Measurements from ENCODE around the gene ITGB7. TPM values are rescaled to one million over a fixed set of nuclear protein-coding genes. Genes with fewer than 3 reads are reported as not detected.
"Not testable (repeated sequence)": the region's sequence is repeated elsewhere in the genome, so short reads cannot be mapped to it uniquely, and the experiment has no call there.

The ITGB7 gene
- total and polyA plus RNA-seq, 12 donors, result 0.55 to 8.4 (median 1.1) TPM

DNA sequence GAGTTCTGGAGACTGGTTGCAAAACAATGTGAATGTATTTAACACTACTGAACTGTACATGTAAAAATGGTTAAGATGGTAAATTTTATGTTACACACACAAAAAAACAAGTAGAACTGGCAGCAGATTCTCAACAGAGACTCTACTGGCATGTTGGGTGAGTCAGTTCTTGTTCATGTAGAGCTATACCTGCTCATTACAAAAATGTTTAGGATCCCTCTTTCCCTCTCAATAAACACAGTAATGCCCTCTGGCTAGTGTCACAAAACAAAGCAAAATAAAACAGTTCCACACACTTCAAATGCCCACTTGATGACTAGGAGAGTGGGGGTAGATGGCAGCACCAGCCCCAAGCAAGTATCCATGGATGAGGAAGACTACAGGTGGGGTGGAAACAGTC lies 40.2 kb downstream of the ITGB7 start:
- DNase-seq (no peak), ATAC-seq (no peak)
- intact Hi-C loops (cut with DNase I), result no loop called here
- no peak overlapping the region for H3K4me3 ChIP-seq
- no peaks in the 10 kb centered on the region for H3K27me3 ChIP-seq
- no peaks in the 10 kb centered on the region for H3K9me3 ChIP-seq
- no peaks in the 10 kb centered on the region for H3K4me1 ChIP-seq
- H3K27ac ChIP-seq, result no peak overlapping the region
- no peak for TF ChIP-seq CTCF (IDR thresholded peaks at IDR 0.05)
- peaks cover 0 to 62% (median 9%) of the 10 kb centered on the region in 9 donors for H3K36me3 ChIP-seq

- ATAC-seq, DNase-seq, H3K4me3 ChIP-seq, H3K27me3 ChIP-seq, H3K9me3 ChIP-seq, H3K4me1 ChIP-seq, H3K27ac ChIP-seq: not testable (repeated sequence)
- H3K36me3 ChIP-seq, result peaks cover 0 to 49% (median 0%) of the 10 kb centered on the region in 9 donors
- intact Hi-C loops (cut with DNase I), result loop anchor here in 1 of 10 donors (5.0 kb wide), 1 partner anchor 34 kb away; no protein-coding TSS in a partner anchor
- WGBS, 2 donors, result 95 to 100% methylated on average over 2 of the region's 2 CpGs
Observed at GRCh38 chr12:53163008-53163407, 44.0 kb downstream of the ITGB7 start.

DNA sequence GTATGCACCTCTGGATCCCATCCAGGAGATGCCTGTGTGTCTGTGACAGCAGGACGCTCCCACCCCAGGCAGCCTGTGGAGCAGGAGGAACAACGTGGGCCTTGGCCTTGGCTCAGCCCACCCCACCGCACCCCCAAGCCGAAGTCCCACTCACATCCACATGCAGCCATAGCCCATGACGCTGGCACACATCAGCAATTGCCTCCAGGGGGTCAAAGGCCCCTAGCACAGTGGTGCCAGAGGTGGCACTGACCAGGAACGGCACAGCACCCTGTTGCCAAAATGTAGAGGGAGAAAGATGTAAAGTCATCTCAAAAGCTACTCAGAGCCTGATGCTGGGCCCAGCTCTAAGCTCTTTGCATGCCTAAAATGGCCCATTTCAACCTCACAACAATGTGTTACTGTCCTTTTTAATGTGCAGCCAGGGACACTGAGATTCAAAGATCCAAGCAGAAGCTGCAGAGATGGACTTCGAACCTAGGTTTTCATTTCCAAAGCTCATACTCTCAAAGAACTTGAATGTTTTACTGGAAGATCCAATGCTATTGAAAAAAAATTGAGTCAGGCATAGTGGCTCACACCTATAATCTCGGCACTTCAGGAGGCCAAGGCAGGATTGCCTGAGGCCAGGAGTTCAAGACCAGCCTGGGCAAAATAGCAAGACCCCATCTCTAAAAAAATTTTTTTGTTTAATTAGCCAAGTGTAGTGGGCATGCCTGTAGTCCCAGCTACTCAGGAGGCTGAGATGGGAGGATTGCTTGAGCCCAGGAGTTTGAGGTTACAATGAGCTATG lies 45.7 kb downstream of the ITGB7 start:
- intact Hi-C loops (cut with DNase I), result loop anchor here in 1 of 10 donors (5.0 kb wide), 1 partner anchor 36 kb away; no protein-coding TSS in a partner anchor
- Histone ChIP-seq H3K9me3 (no peaks in the 10 kb centered on the region), H3K27me3 (no peaks in the 10 kb centered on the region), H3K4me3 (no peak overlapping the region), H3K36me3 (peaks cover 0 to 43% (median 0%) of the 10 kb centered on the region in 9 donors), H3K4me1 (peaks cover 0 to 7% (median 0%) of the 10 kb centered on the region in 9 donors), H3K27ac (no peak overlapping the region)
- no peak for DNase-seq
- ATAC-seq, result no peak
- 92 to 94% methylated on average over 8 of the region's 8 CpGs for WGBS, 2 donors
- TF ChIP-seq CTCF (IDR thresholded peaks at IDR 0.05), result no peak

DNA sequence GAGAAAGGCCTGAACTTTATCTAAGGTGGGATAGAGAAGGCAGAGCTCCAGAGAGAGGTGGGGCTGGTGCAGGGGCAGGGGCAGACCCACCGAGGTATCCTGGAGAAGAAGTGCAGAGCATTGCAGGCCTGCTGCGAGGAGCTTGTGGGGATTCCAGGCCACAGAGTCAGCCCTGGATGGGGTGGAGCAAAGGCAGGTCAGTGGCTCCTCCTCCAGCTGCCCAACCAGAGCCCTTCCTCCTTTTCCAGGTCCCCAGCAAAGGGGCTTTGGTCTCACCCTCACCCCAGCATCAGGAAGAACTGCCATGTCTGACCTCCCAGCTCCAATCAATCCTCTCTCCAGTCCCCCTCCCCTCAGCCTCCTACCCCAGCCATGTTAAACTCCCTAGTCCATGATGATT lies 46.4 kb downstream of the ITGB7 start:
- Histone ChIP-seq H3K36me3 (peaks cover 0 to 41% (median 0%) of the 10 kb centered on the region in 9 donors), H3K27ac (no peak overlapping the region), H3K4me1 (peaks cover 0 to 7% (median 0%) of the 10 kb centered on the region in 9 donors), H3K4me3 (no peak overlapping the region), H3K9me3 (no peaks in the 10 kb centered on the region), H3K27me3 (no peaks in the 10 kb centered on the region)
- no peak for TF ChIP-seq CTCF (IDR thresholded peaks at IDR 0.05)
- DNase-seq (no peak), ATAC-seq (peak in 1 of 8 donors; percentile 32)
- 78 to 87% methylated on average over 2 of the region's 2 CpGs for WGBS, 2 donors
- intact Hi-C loops (cut with DNase I), result loop anchor here in 1 of 10 donors (5.0 kb wide), 1 partner anchor 37 kb away; no protein-coding TSS in a partner anchor

DNA sequence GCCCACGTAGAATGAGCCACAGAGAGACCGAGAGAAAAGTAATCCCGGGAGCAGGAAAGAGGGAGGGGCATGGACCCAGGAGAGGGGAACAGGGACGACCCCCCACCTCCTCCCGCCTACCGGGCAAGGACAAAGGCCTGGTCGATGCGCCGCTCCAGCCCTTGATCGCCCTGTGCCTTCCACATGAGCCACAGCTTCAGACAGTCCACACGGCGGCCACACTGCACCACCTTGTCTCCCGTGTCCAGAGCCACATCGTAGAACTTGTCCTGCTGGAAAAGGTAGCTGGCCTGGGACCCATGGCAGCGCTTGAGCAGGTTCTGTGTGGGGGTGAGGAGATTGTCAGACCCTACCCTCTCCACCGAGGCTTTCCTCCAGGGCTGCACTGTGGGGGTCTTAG lies 47.1 kb downstream of the ITGB7 start:
- 86 to 89% methylated on average over 15 to 16 of the region's 16 CpGs for WGBS, 2 donors
- Histone ChIP-seq H3K36me3 (peaks cover 0 to 41% (median 0%) of the 10 kb centered on the region in 9 donors), H3K9me3 (no peaks in the 10 kb centered on the region), H3K4me3 (no peak overlapping the region), H3K4me1 (peaks cover 0 to 7% (median 2%) of the 10 kb centered on the region in 9 donors), H3K27me3 (no peaks in the 10 kb centered on the region), H3K27ac (no peak overlapping the region)
- TF ChIP-seq CTCF (IDR thresholded peaks at IDR 0.05), result no peak
- intact Hi-C loops (cut with DNase I), result loop anchor here in 8 of 10 donors (1.0 to 5.0 kb wide), 7 partner anchors 31 to 127 kb away; no protein-coding TSS in a partner anchor
- DNase-seq (no peak), ATAC-seq (peak in 2 of 8 donors; percentile 5 to 33)

Data from heart right ventricle (tissue), 16 donors.